ENCODE results near the gene RBM4.
"Not testable (repeated sequence)": the region's sequence is repeated elsewhere in the genome, so short reads cannot be mapped to it uniquely, and the experiment has no call there.

The RBM4 gene

GRCh38 chr11:66614073-66614472 is 24.4 kb upstream of the RBM4 start:
- H3K4me3 ChIP-seq (ENCODE audit: low read depth, low read length): no peak overlapping the region
- no peak for DNase-seq (ENCODE audit: low read depth)

- peak; percentile 97 for DNase-seq (ENCODE audit: low read depth)
- H3K4me3 ChIP-seq (ENCODE audit: low read depth, low read length): peak within 1 kb of the TSS; percentile 94
Measured at GRCh38 chr11:66616379-66617154, 21.9 kb upstream of the RBM4 start, which contains the start of gene RBM14. Gene RBM14, plus strand, starts transcription at chr11:66616630. Its CDS starts 91 bp downstream, at chr11:66616721.

GRCh38 chr11:66617155-66617834 is 21.2 kb upstream of the RBM4 start:
- DNase-seq (ENCODE audit: low read depth): no peak
- H3K4me3 ChIP-seq (ENCODE audit: low read depth, low read length): peak overlapping the region; percentile 94

GRCh38 chr11:66619080-66619554 is 19.4 kb upstream of the RBM4 start:
- peak overlapping the region; percentile 94 for H3K4me3 ChIP-seq (ENCODE audit: low read depth, low read length)
- DNase-seq (ENCODE audit: low read depth): no peak

DNA sequence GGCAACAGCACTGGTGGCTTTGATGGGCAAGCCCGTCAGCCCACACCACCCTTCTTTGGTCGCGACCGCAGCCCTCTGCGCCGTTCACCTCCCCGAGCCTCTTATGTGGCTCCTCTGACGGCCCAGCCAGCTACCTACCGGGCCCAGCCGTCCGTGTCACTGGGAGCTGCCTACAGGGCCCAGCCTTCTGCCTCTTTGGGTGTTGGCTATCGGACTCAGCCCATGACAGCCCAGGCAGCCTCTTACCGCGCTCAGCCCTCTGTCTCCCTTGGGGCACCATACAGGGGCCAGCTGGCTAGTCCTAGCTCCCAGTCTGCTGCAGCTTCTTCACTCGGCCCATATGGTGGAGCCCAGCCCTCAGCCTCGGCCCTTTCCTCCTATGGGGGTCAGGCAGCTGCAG is 14.1 kb upstream of the RBM4 start:
- no peak overlapping the region for H3K4me3 ChIP-seq (ENCODE audit: low read depth, low read length)
- DNase-seq (ENCODE audit: low read depth): no peak

DNA sequence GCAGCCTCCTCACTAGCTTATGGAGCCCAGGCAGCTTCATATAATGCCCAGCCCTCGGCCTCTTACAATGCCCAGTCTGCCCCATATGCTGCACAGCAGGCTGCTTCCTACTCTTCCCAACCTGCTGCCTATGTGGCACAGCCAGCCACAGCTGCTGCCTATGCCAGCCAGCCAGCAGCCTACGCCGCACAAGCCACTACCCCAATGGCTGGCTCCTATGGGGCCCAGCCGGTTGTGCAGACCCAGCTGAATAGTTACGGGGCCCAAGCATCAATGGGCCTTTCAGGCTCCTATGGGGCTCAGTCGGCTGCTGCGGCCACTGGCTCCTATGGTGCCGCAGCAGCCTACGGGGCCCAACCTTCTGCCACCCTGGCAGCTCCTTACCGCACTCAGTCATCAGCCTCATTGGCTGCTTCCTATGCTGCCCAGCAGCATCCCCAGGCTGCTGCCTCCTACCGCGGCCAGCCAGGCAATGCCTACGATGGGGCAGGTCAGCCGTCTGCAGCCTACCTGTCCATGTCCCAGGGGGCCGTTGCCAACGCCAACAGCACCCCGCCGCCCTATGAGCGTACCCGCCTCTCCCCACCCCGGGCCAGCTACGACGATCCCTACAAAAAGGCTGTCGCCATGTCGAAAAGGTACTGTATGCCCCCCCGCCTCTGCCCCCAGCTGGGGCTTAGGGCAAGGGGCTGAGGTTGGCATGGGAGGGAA is 13.3 kb upstream of the RBM4 start:
- H3K4me3 ChIP-seq (ENCODE audit: low read depth, low read length): no peak overlapping the region
- DNase-seq (ENCODE audit: low read depth): no peak

GRCh38 chr11:66625752-66626149 is 12.8 kb upstream of the RBM4 start:
- no peak overlapping the region for H3K4me3 ChIP-seq (ENCODE audit: low read depth, low read length)
- no peak for DNase-seq (ENCODE audit: low read depth)

DNA sequence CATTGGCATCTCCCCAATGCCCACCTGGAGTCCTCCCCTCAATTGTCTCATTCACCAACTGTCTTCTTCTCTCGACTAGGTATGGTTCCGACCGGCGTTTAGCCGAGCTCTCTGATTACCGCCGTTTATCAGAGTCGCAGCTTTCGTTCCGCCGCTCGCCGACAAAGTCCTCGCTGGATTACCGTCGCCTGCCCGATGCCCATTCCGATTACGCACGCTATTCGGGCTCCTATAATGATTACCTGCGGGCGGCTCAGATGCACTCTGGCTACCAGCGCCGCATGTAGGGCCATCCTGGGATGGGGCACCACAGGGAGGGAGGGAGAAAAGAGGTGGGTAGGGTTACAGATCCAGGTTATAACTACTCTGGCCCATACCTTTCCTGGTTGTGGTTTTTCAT is 12.1 kb upstream of the RBM4 start:
- DNase-seq (ENCODE audit: low read depth): no peak
- no peak overlapping the region for H3K4me3 ChIP-seq (ENCODE audit: low read depth, low read length)

DNA sequence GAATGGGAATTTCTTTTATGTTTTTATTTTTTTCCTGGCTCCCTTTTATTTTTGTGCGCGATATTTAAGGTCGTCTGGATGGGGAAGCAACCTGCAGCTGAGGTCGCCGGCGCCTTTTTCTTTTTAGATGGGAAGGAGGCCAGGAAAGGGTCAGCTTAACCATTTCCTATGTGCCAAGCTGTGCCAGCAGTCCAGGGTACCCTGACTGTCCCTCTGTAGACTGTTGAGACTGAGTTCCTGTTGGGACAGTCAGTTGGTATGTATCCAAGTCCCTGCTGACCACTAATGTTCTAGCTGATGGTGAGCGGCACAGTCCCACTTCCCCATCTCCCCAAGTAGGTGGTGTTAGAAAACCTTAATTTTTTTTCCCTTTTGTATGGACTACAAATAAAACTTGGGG is 11.6 kb upstream of the RBM4 start:
- no peak overlapping the region for H3K4me3 ChIP-seq (ENCODE audit: low read depth, low read length)
- DNase-seq (ENCODE audit: low read depth): no peak

DNA sequence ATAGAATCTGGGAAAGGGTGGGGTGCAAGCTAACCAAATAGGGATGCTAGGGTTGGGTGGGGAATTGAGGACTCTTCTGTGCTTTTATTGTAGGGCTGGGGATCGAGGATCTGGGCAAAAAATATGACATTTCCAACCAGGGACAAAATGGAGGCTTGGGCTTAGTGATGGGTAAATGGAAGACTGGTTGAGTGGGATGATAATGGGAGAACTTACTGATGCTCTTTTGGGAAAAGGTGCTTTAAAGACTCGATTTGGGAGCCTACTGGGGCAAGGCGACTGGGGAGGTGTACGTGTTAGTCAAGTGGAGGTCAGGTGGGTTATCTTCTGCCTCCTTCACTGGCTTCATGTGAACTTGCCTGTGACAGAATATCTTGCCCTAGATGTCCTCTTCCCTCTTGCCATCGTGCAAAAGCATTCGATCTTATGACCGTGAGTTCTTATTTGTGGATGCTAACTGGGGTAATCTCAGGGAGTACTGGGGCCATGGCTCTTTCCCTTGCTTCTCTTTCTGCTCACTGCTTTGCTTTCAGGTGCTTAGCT is 10.4 kb upstream of the RBM4 start:
- no peak for DNase-seq (ENCODE audit: low read depth)
- no peak overlapping the region for H3K4me3 ChIP-seq (ENCODE audit: low read depth, low read length)

DNA sequence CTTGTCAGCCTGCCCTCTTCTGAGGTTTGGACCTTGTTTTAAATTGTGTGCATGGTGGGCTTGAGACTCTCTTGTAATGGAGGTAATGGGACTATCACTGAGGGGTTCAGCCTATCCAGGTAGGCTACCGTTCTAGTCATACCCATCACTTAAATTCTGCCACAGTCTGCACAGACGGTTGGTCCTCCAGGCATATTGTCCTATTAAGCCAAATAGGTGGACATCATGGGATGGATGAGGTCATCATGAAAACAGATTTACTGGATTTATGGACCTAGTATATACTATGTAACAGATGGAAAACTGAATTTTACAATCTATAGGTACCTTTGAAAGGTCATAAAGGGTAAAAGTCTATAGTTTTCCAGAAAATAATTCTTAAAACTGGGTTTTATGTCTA is 9.1 kb upstream of the RBM4 start:
- DNase-seq (ENCODE audit: low read depth): no peak
- no peak overlapping the region for H3K4me3 ChIP-seq (ENCODE audit: low read depth, low read length)

GRCh38 chr11:66631883-66632282 is 6.6 kb upstream of the RBM4 start:
- DNase-seq (ENCODE audit: low read depth): no peak
- no peak overlapping the region for H3K4me3 ChIP-seq (ENCODE audit: low read depth, low read length)

GRCh38 chr11:66632952-66633351 is 5.6 kb upstream of the RBM4 start:
- no peak overlapping the region for H3K4me3 ChIP-seq (ENCODE audit: low read depth, low read length)
- DNase-seq (ENCODE audit: low read depth): no peak

DNA sequence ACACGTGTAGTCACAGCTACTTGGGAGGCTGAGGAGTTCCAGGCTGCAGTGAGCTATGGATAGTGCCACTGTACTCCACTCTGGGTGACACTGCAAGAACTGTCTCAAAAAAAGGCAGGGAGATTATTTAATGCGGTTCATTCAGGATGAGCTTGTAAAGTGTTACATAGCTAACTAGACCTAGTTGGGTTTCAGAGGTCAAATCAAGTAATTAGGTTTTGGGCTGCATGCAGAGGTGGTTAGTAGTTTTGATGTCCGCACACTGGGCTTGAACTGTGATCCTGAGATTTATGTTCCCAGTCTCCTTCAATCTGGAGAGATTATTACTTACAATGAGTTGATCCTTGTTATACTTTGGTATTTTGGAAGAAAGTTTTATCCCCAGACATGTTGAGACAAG is 2.1 kb upstream of the RBM4 start:
- H3K4me3 ChIP-seq (ENCODE audit: low read depth, low read length): no peak overlapping the region
- no peak for DNase-seq (ENCODE audit: low read depth)

DNA sequence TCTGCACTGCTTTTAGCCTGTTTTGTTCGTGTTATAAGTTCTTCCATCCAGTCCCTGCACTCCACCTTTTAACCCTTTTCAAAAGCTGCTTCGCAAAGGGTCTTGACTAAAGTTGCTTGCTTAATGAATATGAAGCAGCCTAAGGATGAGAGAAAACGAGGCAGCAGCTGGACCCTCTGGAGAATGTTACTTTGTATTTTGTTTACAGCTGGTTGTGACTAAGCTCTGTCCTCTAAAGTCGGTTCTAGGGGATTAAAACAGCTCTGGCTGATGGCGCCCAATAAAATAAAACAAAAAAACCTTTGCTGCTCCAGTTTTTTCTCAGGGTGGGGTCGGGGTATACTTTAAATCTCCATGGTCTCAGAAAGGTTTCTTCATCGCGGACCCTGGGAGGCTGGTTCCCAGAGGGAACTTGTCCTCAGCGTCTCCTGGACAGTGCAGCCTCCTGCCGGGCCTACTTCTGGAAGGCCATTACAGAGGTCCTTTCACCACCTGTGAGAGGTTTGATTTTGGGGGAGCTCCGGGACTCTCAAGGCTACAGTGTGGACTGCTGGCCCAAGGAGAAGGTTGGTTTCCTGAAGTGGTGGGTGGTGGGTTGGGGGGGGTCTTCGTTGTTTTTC is 836 bp upstream of the RBM4 start:
- peak overlapping the region; percentile 46 for H3K4me3 ChIP-seq (ENCODE audit: low read depth, low read length)
- DNase-seq (ENCODE audit: low read depth): no peak

DNA sequence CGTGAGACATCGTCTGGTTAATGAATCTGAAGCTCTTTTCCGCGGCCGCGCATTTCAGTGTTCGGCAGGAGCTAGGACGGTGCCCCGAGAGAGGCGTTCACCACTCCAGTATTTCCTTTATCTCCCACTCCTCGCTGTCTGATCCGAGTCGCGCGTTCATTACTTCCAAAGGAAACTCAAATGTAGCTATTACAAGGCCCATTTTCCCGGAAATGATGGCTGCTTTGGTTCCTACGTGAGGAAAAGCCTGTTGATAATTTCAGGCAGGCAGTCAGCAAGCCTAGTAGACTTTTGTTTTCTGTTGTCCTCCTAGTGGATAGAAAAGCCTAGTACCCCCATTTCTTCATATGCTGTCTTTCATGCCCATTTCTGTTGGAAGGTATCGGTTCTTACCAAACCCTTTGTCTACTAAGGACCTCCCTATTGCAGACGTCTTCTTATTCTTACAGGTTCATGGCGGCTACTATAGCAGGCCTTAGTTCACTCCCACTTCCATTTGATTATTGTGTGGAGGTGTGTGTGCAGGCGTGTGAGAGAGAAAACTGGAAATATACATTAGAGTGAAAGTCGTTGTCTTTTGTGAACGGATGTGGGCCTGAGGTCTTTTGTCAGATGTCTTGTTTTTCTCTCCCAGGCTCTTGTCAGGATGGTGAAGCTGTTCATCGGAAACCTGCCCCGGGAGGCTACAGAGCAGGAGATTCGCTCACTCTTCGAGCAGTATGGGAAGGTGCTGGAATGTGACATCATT is 737 bp downstream of the RBM4 start:
- DNase-seq (ENCODE audit: low read depth): no peak
- peak overlapping the region; percentile 91 for H3K4me3 ChIP-seq (ENCODE audit: low read depth, low read length)

DNA sequence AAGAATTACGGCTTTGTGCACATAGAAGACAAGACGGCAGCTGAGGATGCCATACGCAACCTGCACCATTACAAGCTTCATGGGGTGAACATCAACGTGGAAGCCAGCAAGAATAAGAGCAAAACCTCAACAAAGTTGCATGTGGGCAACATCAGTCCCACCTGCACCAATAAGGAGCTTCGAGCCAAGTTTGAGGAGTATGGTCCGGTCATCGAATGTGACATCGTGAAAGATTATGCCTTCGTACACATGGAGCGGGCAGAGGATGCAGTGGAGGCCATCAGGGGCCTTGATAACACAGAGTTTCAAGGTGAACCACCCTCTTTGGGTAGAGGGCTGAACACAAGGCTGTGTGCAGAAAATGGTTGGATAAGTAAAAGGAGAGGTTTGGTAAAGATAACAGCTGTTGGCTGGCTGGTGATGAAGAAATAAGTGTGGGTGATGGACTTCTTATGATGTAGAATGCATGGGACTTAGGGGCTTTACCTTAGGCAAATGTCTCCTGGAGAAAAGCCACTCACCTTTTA is 1.4 kb downstream of the RBM4 start:
- DNase-seq (ENCODE audit: low read depth): not testable (repeated sequence)
- H3K4me3 ChIP-seq (ENCODE audit: low read depth, low read length): peak overlapping the region; percentile 91

GRCh38 chr11:66641834-66642233 is 3.3 kb downstream of the RBM4 start:
- DNase-seq (ENCODE audit: low read depth): no peak
- H3K4me3 ChIP-seq (ENCODE audit: low read depth, low read length): peak overlapping the region; percentile 91

All from skeletal muscle cell (primary cell).